Spleen (tissue), 11 donors: ENCODE data around the gene SGCA. TPM values are rescaled to one million over a fixed set of nuclear protein-coding genes. Genes with fewer than 3 reads are reported as not detected.

Source experiments
- DNase-seq: peaks from one replicate; pipeline ENCODE4 v3.0.0-alpha.2; 2020
- H3K27ac ChIP-seq, 8 donors: fragments of 200-600 bp; sonication (generic) in 7 of 8; 1 replicate in 4 of 8; 2 replicates in 4 of 8; pipeline versions ENCODE4 v1.5.0 to v1.8.0; 2016 to 2021; ENCODE audit warnings: inconsistent platforms in 4 of 8, mild to moderate bottlenecking in 4 of 8, moderate library complexity in 1 of 8
- H3K27me3 ChIP-seq, 7 donors: fragments of 200-600 bp; sonication (generic) in 6 of 7; replicated peaks in 1 of 7; 1 replicate in 4 of 7; 2 replicates in 3 of 7; pipeline versions ENCODE4 v1.5.0 to v1.8.0; 2016 to 2021; ENCODE audit warnings: inconsistent platforms in 3 of 7, mild to moderate bottlenecking in 1 of 7
- H3K36me3 ChIP-seq, 6 donors: fragments of 200-600 bp; sonication (generic) in 5 of 6; 1 replicate in 4 of 6; 2 replicates in 2 of 6; pipeline versions ENCODE4 v1.5.0 to v1.8.0; 2016 to 2021; ENCODE audit warnings: inconsistent platforms in 2 of 6
- H3K4me1 ChIP-seq, 6 donors: fragments of 200-600 bp; sonication (generic) in 5 of 6; 1 replicate in 3 of 6; 2 replicates in 3 of 6; pipeline versions ENCODE4 v1.5.0 to v1.8.0; 2016 to 2021; ENCODE audit warnings: inconsistent platforms in 3 of 6
- H3K4me3 ChIP-seq, 8 donors: fragments of 200-600 bp; sonication (generic) in 7 of 8; 1 replicate in 4 of 8; 2 replicates in 4 of 8; pipeline versions ENCODE4 v1.5.0 to v1.8.0; 2016 to 2021; ENCODE audit warnings: inconsistent platforms in 4 of 8, mild to moderate bottlenecking in 4 of 8, moderate library complexity in 2 of 8
- H3K9me3 ChIP-seq, 8 donors: fragments of 200-600 bp; sonication (generic) in 7 of 8; 1 replicate in 4 of 8; 2 replicates in 4 of 8; pipeline versions ENCODE4 v1.5.0 to v1.8.0; 2016 to 2021; ENCODE audit warnings: inconsistent platforms in 4 of 8
- POLR2A ChIP-seq, 3 donors: fragments of 450-650 bp; IDR thresholded peaks; one replicate each; pipeline ENCODE4 v1.5.1; 2017; ENCODE audit warnings: antibody characterized with exemption in 3 of 3, mild to moderate bottlenecking in 1 of 3
- POLR2AphosphoS5 ChIP-seq, 3 donors: sonication (generic); formaldehyde crosslinking; IDR thresholded peaks; one replicate each; pipeline ENCODE4 v1.5.1; 2017; ENCODE audit warnings: antibody characterized with exemption in 3 of 3
- WGBS, 5 donors: extraction: QIAGEN DNeasy Blood & Tissue Kit in 3 of 5; methylation state at CpG; one replicate each; pipeline versions ENCODE4 v1.1.5 to v1.1.7; 2013 to 2018; 5-methylcytosine and 5-hydroxymethylcytosine counted together
- intact Hi-C: fragments of 100-400 bp; cut with DNase I; formaldehyde crosslinking; loops from one replicate; pipeline ENCODE4 v1.15.0; 2023; ENCODE audit warnings: low total_unique reads
- polyA plus RNA-seq, 3 donors: library from polyadenylated mRNA; stranded (reverse); fragments of 200-250 nt; gene quantifications; one replicate each; pipeline ENCODE4 v1.2.1, GENCODE V29; 2013
- total RNA-seq, 7 donors: library from RNA; depleted of rRNA in 3 of 7; stranded (reverse); fragments of >200 nt in 3 of 7; fragmentation: NEBNext Ultra II Directional in 4 of 7; extraction: Animal tissue kit (Norgen Biotek cat#: 25700) in 4 of 7; gene quantifications; one replicate each; pipeline versions ENCODE4 v1.1.0 to v1.2.1, GENCODE V29; 2016 to 2021
- TF ChIP-seq, protein P1 (sequence below), 11 experiments: fragments of 200-600 bp in 7 of 11; fragments of 450-650 bp in 4 of 11; sonication (generic) in 4 of 11; IDR thresholded peaks in 8 of 11; conservative IDR thresholded peaks in 3 of 11; 1 replicate in 7 of 11; 2 replicates in 4 of 11; pipeline versions ENCODE4 v1.4.0 to v1.8.0; 2016 to 2021; ENCODE audit warnings: antibody characterized with exemption in 11 of 11, inconsistent platforms in 4 of 11, mild to moderate bottlenecking in 1 of 11
- donor health status: healthy with polysubstance abuse.
- donor health status: DM: no; HTN: no; CAD: no; lungs with moderate emphysema.
- donor health status: DM: no; HTN: no; CAD: no.
- donor health status: Bipolar disorder and iron deficiency.
- donor health status: healthy.
- donor health status: DM: no; HTN: no; CAD: no.
- donor health status: DM: yes; HTN: yes; CAD: no.

The SGCA gene
- total and polyA plus RNA-seq, 10 donors = 1.2 to 5.9 (median 3.7) TPM; not detected in 1

DNA sequence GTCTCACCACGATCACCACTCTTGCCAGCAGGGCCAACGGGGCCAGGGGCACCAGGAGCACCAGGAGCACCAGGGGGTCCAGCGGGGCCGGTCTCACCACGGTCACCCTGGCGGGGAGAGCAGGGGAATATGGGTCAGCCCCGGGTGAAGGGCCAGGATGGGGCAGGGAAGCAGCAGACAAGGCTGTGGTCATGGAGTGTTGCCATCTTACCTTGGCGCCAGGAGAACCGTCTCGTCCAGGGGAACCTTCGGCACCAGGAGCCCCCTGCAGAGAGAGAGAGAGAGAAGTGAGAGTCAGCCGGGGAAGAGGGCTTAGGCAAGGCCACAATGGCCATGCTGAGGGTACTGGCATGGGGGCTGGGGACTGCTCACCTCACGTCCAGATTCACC, 22.7 kb downstream of the SGCA start:
- H3K9me3 ChIP-seq = no peaks in the 10 kb centered on the region
- 70 to 85% (median 79%) methylated on average over 10 to 13 of the region's 13 CpGs for WGBS, 5 donors
- no peak overlapping the region for H3K4me3 ChIP-seq
- intact Hi-C loops = no loop called here
- TF ChIP-seq POLR2A (IDR thresholded peaks at IDR 0.05) = no peak
- TF ChIP-seq POLR2AphosphoS5 (IDR thresholded peaks at IDR 0.05) = no peak
- TF ChIP-seq, protein P1, sequence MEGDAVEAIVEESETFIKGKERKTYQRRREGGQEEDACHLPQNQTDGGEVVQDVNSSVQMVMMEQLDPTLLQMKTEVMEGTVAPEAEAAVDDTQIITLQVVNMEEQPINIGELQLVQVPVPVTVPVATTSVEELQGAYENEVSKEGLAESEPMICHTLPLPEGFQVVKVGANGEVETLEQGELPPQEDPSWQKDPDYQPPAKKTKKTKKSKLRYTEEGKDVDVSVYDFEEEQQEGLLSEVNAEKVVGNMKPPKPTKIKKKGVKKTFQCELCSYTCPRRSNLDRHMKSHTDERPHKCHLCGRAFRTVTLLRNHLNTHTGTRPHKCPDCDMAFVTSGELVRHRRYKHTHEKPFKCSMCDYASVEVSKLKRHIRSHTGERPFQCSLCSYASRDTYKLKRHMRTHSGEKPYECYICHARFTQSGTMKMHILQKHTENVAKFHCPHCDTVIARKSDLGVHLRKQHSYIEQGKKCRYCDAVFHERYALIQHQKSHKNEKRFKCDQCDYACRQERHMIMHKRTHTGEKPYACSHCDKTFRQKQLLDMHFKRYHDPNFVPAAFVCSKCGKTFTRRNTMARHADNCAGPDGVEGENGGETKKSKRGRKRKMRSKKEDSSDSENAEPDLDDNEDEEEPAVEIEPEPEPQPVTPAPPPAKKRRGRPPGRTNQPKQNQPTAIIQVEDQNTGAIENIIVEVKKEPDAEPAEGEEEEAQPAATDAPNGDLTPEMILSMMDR (IDR thresholded peaks at IDR 0.05 in 8 of 11, conservative IDR thresholded peaks at IDR 0.05 in 3 of 11) = no peak
- H3K27me3 ChIP-seq = no peaks in the 10 kb centered on the region
- H3K36me3 ChIP-seq = peaks cover 0 to 81% (median 0%) of the 10 kb centered on the region in 6 donors
- H3K27ac ChIP-seq = peak overlapping the region in 1 of 8 donors; percentile 3
- DNase-seq = no peak
- H3K4me1 ChIP-seq = peaks cover 7 to 37% (median 22%) of the 10 kb centered on the region in 6 donors

DNA sequence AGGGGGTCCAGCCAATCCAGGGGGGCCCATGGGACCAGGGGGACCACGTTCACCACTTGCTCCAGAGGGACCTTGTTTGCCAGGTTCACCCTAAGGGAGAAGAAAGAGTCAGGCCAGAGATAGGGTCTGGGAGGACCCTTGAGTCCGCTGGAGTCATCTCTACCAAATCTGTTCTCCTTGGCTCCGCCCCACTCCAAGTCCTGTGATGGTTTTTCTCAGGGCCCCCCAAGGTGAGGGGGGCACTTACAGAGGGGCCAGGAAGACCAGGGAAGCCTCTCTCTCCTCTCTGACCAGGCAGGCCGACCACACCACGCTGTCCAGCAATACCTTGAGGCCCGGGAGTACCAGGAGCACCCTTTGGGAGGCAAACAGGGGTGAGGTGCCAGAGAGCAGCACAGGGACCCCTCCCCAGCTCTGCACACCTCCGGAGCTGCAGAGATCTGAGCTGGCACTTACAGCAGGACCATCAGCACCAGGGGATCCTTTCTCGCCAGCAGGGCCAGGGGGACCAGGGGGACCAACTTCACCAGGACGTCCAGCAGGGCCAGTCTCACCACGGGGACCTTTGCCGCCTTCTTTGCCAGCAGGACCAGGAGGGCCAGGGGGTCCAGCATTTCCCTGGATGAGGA, 23.2 kb downstream of the SGCA start:
- TF ChIP-seq, protein P1 (IDR thresholded peaks at IDR 0.05 in 8 of 11, conservative IDR thresholded peaks at IDR 0.05 in 3 of 11) = no peak
- no peak for TF ChIP-seq POLR2AphosphoS5 (IDR thresholded peaks at IDR 0.05)
- TF ChIP-seq POLR2A (IDR thresholded peaks at IDR 0.05) = no peak
- Histone ChIP-seq H3K9me3 (no peaks in the 10 kb centered on the region), H3K27ac (no peak overlapping the region), H3K36me3 (peaks cover 0 to 86% (median 0%) of the 10 kb centered on the region in 6 donors), H3K27me3 (no peaks in the 10 kb centered on the region), H3K4me3 (no peak overlapping the region), H3K4me1 (peaks cover 4 to 32% (median 16%) of the 10 kb centered on the region in 6 donors)
- intact Hi-C loops = no loop called here
- WGBS, 5 donors = 68 to 85% (median 79%) methylated on average over 6 to 11 of the region's 11 CpGs
- no peak for DNase-seq

DNA sequence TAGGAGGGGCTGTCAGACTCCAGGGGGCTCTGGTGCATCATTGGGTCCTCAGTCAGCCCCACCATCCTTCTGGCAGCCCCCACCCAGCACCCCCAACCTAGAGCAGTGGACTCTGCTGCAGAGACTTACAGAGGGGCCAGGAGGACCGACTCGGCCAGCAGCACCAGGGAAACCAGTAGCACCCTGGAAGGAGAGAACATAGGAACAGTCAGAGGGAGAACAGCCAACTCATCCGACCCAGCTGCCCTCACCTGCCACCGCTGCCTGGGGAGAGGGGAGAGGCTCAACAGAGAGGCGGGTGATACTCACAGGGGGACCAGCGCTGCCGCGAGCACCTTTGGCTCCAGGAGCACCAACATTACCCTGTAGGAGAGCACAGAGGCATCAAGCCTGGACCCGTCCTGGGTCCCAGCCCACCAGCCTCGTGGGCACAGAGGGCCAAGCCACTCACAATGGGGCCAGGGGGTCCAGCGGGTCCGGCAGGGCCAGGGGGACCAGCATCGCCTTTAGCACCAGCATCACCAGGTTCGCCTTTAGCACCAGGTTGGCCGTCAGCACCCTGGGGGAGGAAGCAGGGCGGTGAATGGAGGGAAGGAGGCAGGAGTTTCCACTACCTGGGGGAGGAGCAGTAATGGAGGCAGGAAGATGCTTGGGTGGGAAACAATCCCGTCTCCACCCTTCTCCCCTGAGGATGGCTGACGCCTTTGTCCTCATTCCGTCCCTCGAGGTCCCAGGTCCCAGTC, 23.9 kb downstream of the SGCA start:
- peaks cover 0 to 93% (median 0%) of the 10 kb centered on the region in 6 donors for H3K36me3 ChIP-seq
- H3K9me3 ChIP-seq = no peaks in the 10 kb centered on the region
- no peak for DNase-seq
- H3K4me3 ChIP-seq = no peak overlapping the region
- H3K27ac ChIP-seq = no peak overlapping the region
- peaks cover 0 to 25% (median 10%) of the 10 kb centered on the region in 6 donors for H3K4me1 ChIP-seq
- 82 to 89% (median 84%) methylated on average over 15 to 20 of the region's 20 CpGs for WGBS, 5 donors
- intact Hi-C loops = no loop called here
- H3K27me3 ChIP-seq = peaks cover 0 to 2% (median 0%) of the 10 kb centered on the region in 7 donors
- TF ChIP-seq, protein P1 (IDR thresholded peaks at IDR 0.05 in 8 of 11, conservative IDR thresholded peaks at IDR 0.05 in 3 of 11) = no peak
- TF ChIP-seq POLR2AphosphoS5 (IDR thresholded peaks at IDR 0.05) = peak in 1 of 3 donors; percentile 9

DNA sequence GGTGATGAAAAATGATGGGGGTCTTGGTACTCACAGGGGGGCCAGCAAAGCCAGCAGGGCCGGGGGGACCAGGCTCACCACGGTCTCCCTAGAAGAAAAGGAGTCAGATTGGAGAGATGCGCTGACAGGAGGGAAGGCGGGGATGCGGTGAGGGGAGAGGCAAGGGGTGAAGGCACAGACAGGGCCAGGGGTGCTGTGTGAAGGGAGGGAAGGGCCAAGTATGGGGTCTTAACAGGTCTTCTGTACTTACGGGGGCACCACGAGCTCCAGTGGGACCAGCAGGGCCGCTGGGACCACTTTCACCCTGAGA, 24.4 kb downstream of the SGCA start:
- H3K4me3 ChIP-seq = no peak overlapping the region
- peaks cover 0 to 20% (median 5%) of the 10 kb centered on the region in 6 donors for H3K4me1 ChIP-seq
- TF ChIP-seq, protein P1 (IDR thresholded peaks at IDR 0.05 in 8 of 11, conservative IDR thresholded peaks at IDR 0.05 in 3 of 11) = no peak
- TF ChIP-seq POLR2AphosphoS5 (IDR thresholded peaks at IDR 0.05) (no peak), POLR2A (IDR thresholded peaks at IDR 0.05) (no peak)
- no peaks in the 10 kb centered on the region for H3K9me3 ChIP-seq
- H3K36me3 ChIP-seq = peaks cover 0 to 98% (median 1%) of the 10 kb centered on the region in 6 donors
- intact Hi-C loops = no loop called here
- H3K27ac ChIP-seq = no peak overlapping the region
- DNase-seq = no peak
- 82 to 92% (median 90%) methylated on average over 7 to 8 of the region's 8 CpGs for WGBS, 5 donors
- peaks cover 0 to 5% (median 0%) of the 10 kb centered on the region in 7 donors for H3K27me3 ChIP-seq
